Uterus (tissue), 4 donors: ENCODE measurements around the gene THEMIS2. TPM values are rescaled to one million over a fixed set of nuclear protein-coding genes. Genes with fewer than 3 reads are reported as not detected.
"Not testable (repeated sequence)": the region's sequence is repeated elsewhere in the genome, so short reads cannot be mapped to it uniquely, and the experiment has no call there.

Experiments used
- DNase-seq, 2 donors: peaks; one replicate each; pipeline ENCODE4 v3.0.0-alpha.2; 2019 to 2020
- H3K27ac ChIP-seq, 2 donors: fragments of 200-600 bp; sonication (generic); 1 replicate in 1 of 2; 2 replicates in 1 of 2; pipeline ENCODE4 v1.5.1; 2016 to 2018
- H3K27me3 ChIP-seq, 2 donors: fragments of 200-600 bp; sonication (generic); one replicate each; pipeline ENCODE4 v1.5.1; 2018 to 2019; ENCODE audit warnings: control low read depth in 1 of 2
- H3K36me3 ChIP-seq, 2 donors: fragments of 200-600 bp; sonication (generic); one replicate each; pipeline ENCODE4 v1.5.1; 2019; ENCODE audit warnings: control low read depth in 1 of 2
- H3K4me1 ChIP-seq, 2 donors: fragments of 200-600 bp; sonication (generic); one replicate each; pipeline ENCODE4 v1.5.1; 2018 to 2019; ENCODE audit warnings: control low read depth in 1 of 2
- H3K4me3 ChIP-seq, 2 donors: fragments of 200-600 bp; sonication (generic); 1 replicate in 1 of 2; 2 replicates in 1 of 2; pipeline ENCODE4 v1.5.1; 2018 to 2019; ENCODE audit warnings: mild to moderate bottlenecking in 1 of 2
- H3K9me3 ChIP-seq, 2 donors: fragments of 200-600 bp; sonication (generic); one replicate each; pipeline ENCODE4 v1.5.1; 2019; ENCODE audit warnings: control low read depth in 1 of 2
- POLR2A ChIP-seq, 2 donors: fragments of 450-650 bp; IDR thresholded peaks; one replicate each; pipeline ENCODE4 v1.6.1; 2016; ENCODE audit warnings: antibody characterized with exemption in 2 of 2, mild to moderate bottlenecking in 1 of 2, moderate library complexity in 1 of 2
- intact Hi-C: fragments of 100-400 bp; cut with DNase I; formaldehyde crosslinking; loops from one replicate; pipeline ENCODE4 v1.15.1; 2023; ENCODE audit warnings: low total_unique reads
- total RNA-seq, 4 donors: library from RNA; depleted of rRNA in 3 of 4; stranded (reverse); fragments of >200 nt in 3 of 4; gene quantifications; one replicate each; pipeline versions ENCODE4 v1.1.0 to v1.2.4, GENCODE V29; 2014 to 2023
- TF ChIP-seq, protein P1 (sequence below), 4 experiments: fragments of 200-600 bp in 2 of 4; fragments of 450-650 bp in 2 of 4; sonication (generic) in 2 of 4; IDR thresholded peaks; one replicate each; pipeline ENCODE4 v1.5.1; 2016 to 2019; ENCODE audit warnings: antibody characterized with exemption in 4 of 4, mild to moderate bottlenecking in 2 of 4, moderate library complexity in 1 of 4
- donor health status: DM: yes; HTN: yes; CAD: no.

The THEMIS2 gene
- total RNA-seq, 4 donors from 2014 or later = 5.1 to 28.9 (median 15.8) TPM

DNA sequence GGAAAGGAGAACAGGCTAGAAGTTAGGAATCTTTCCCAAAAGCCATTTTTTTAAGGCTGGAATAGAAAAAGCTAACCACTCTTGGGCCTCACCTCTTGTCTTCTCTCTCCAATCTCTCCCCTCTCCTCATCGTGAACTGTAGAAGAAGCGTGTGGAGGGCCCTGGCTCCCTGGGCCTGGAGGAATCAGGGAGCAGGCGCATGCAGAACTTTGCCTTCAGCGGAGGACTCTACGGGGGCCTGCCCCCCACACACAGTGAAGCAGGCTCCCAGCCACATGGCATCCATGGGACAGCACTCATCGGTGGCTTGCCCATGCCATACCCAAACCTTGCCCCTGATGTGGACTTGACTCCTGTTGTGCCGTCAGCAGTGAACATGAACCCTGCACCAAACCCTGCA is 22.4 kb upstream of the THEMIS2 start:
- no peaks in the 10 kb centered on the region for H3K4me1 ChIP-seq
- DNase-seq = no peak
- TF ChIP-seq, protein P1, sequence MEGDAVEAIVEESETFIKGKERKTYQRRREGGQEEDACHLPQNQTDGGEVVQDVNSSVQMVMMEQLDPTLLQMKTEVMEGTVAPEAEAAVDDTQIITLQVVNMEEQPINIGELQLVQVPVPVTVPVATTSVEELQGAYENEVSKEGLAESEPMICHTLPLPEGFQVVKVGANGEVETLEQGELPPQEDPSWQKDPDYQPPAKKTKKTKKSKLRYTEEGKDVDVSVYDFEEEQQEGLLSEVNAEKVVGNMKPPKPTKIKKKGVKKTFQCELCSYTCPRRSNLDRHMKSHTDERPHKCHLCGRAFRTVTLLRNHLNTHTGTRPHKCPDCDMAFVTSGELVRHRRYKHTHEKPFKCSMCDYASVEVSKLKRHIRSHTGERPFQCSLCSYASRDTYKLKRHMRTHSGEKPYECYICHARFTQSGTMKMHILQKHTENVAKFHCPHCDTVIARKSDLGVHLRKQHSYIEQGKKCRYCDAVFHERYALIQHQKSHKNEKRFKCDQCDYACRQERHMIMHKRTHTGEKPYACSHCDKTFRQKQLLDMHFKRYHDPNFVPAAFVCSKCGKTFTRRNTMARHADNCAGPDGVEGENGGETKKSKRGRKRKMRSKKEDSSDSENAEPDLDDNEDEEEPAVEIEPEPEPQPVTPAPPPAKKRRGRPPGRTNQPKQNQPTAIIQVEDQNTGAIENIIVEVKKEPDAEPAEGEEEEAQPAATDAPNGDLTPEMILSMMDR (IDR thresholded peaks at IDR 0.05) = no peak
- TF ChIP-seq POLR2A (IDR thresholded peaks at IDR 0.05) = no peak
- H3K4me3 ChIP-seq = no peak overlapping the region
- no peaks in the 10 kb centered on the region for H3K36me3 ChIP-seq
- H3K27me3 ChIP-seq = no peaks in the 10 kb centered on the region
- no peaks in the 10 kb centered on the region for H3K9me3 ChIP-seq
- H3K27ac ChIP-seq = no peak overlapping the region
- intact Hi-C loops = no loop called here

DNA sequence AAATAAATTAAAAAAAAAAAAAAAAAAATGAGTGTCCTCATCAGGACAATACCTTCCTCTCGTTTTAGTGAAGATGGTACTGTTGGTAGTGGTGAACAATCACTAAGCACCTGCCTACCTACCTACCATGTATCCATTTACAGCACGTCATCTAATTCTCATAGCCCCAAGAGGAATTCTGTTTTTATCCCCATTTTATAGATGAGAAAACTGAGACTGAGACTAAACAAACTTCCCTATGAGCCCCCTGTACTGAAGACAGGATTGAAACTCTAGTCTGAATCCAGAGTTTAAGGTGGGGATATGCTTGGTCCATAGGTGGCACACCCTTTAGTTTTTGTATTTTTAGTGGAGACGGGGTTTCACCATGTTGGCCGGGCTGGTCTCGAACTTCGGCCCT is 17.3 kb upstream of the THEMIS2 start:
- Histone ChIP-seq H3K27me3 (no peaks in the 10 kb centered on the region), H3K27ac (no peak overlapping the region), H3K4me1 (no peaks in the 10 kb centered on the region), H3K36me3 (no peaks in the 10 kb centered on the region), H3K9me3 (no peaks in the 10 kb centered on the region), H3K4me3 (no peak overlapping the region)
- no peak for DNase-seq
- intact Hi-C loops = no loop called here
- TF ChIP-seq, protein P1 (IDR thresholded peaks at IDR 0.05) = no peak
- TF ChIP-seq POLR2A (IDR thresholded peaks at IDR 0.05) = no peak

DNA sequence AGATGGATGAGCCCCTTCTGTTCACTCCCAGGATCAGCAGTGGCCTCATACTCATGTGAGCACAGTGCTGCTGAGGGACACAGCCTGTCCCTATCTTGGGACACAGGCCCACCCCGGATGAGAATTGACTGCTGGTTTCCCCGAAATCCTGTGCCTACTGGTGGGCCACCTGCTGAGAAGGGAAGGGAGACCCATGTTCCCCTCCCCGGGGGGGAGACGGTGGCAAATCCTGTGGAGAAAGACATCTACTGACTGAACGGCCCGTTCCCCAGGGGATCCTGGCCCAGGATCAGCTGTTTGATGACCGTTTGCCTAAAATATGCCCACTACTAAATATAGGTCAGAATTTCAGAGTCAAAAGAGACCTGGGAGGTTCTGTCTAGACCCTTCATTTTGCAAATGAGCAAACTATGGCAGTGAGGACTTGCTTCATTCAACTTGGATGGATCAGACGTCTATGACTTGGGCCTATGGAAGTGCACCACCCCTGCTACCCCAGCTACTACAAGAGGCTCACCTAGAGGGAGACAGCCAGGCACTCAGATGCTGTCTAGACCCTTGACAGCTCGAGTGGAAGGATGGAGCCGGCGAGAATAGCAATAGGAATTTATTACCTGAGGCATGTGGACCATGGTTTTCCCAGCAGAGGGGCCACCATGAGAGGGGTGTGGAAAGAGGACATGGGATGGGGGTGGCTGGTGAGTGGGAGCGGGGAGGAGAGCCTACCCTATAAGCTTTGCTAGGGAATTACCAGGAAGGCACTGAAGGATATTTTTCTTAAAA is 15.6 kb upstream of the THEMIS2 start:
- intact Hi-C loops = no loop called here
- DNase-seq = no peak

DNA sequence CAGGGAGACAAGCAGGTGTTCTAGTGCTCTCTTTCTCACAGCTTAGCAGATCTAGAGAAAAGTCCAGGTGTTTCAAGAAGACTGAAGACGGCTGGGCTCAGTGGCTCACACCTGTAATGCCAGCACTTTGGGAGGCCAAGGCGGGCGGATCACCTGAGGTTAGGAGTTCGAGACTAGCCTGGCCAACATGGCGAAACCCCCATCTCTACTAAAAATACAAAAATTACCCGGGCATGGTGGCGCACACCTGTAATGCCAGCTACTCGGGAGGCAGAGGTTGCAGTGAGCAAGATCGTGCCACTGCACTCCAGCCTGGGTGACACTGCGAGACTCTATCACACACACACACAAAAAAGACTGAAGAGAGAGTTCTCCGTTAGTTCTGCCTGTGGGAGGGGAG is 14.8 kb upstream of the THEMIS2 start:
- intact Hi-C loops, H3K27ac ChIP-seq, H3K27me3 ChIP-seq, H3K4me3 ChIP-seq, H3K9me3 ChIP-seq, DNase-seq, H3K36me3 ChIP-seq, H3K4me1 ChIP-seq: not testable (repeated sequence)

More for the DNA sequence above, 15.6 kb upstream of the THEMIS2 start:
- Histone ChIP-seq H3K4me1 (no peaks in the 10 kb centered on the region), H3K36me3 (no peaks in the 10 kb centered on the region), H3K9me3 (no peaks in the 10 kb centered on the region), H3K27ac (no peak overlapping the region), H3K27me3 (no peaks in the 10 kb centered on the region), H3K4me3 (no peak overlapping the region)
- no peak for TF ChIP-seq POLR2A (IDR thresholded peaks at IDR 0.05)
- TF ChIP-seq, protein P1 (IDR thresholded peaks at IDR 0.05) = no peak

- H3K27ac ChIP-seq = no peak overlapping the region
These were observed 14.0 kb upstream of the THEMIS2 start for GRCh38 chr1:27858072-27858948.

More at GRCh38 chr1:27858072-27858948, 14.0 kb upstream of the THEMIS2 start:
- no peaks in the 10 kb centered on the region for H3K27me3 ChIP-seq
- intact Hi-C loops = no loop called here
- H3K4me1 ChIP-seq = no peaks in the 10 kb centered on the region
- peak; percentile 74 to 80 for DNase-seq
- H3K36me3 ChIP-seq = no peaks in the 10 kb centered on the region
- TF ChIP-seq, protein P1 (IDR thresholded peaks at IDR 0.05) = peak; percentile 82 to 90 (median 86)
- TF ChIP-seq POLR2A (IDR thresholded peaks at IDR 0.05) = no peak
- H3K4me3 ChIP-seq = no peak overlapping the region
- no peaks in the 10 kb centered on the region for H3K9me3 ChIP-seq
